DND-41 (cell line): Measurements from ENCODE around the gene KRTAP20-2.

Experiments
- ATAC-seq: fragments of 200-7000 bp; cut with Tn5 transposase; 3 replicates; pipeline ENCODE4 v1.9.1; 2021; ENCODE audit warnings: low read depth; ENCODE audit not compliant: insufficient read depth
- DNase-seq: peaks from one replicate; pipeline ENCODE4 v3.0.0-alpha.2; 2020
- H2AFZ ChIP-seq: 2 replicates; pipeline ENCODE4 v1.6.0; 2012; ENCODE audit warnings: low read depth, low read length
- H3K27ac ChIP-seq: 2 replicates; pipeline ENCODE4 v1.5.1; 2012; ENCODE audit warnings: low read length, inconsistent platforms
- H3K27me3 ChIP-seq: fragments of 200-600 bp; sonication (generic); 2 replicates; pipeline ENCODE4 v1.6.0; 2012; ENCODE audit warnings: low read length, mild to moderate bottlenecking, inconsistent platforms; ENCODE audit not compliant: insufficient read depth, poor library complexity
- H3K36me3 ChIP-seq: 2 replicates; pipeline ENCODE4 v1.5.1; 2012; ENCODE audit warnings: low read length, inconsistent platforms; ENCODE audit not compliant: insufficient read depth
- H3K4me1 ChIP-seq: 2 replicates; pipeline ENCODE4 v1.5.1; 2012; ENCODE audit warnings: mild to moderate bottlenecking, low read length; ENCODE audit not compliant: insufficient read depth
- H3K4me2 ChIP-seq: 2 replicates; pipeline ENCODE4 v1.6.0; 2012; ENCODE audit warnings: mild to moderate bottlenecking, moderate library complexity, low read length, inconsistent platforms; ENCODE audit not compliant: insufficient read depth
- H3K4me3 ChIP-seq, 2 experiments: fragments of 200-600 bp in 1 of 2; shearing (Covaris generic) in 1 of 2; 2 replicates each; pipeline ENCODE4 v1.5.1; 2012 to 2016; ENCODE audit warnings: inconsistent platforms in 2 of 2, low read length in 2 of 2, mild to moderate bottlenecking in 2 of 2, low read depth in 1 of 2, moderate library complexity in 1 of 2
- H3K79me2 ChIP-seq: 2 replicates; pipeline ENCODE4 v1.6.0; 2012; ENCODE audit warnings: low read length, inconsistent platforms; ENCODE audit not compliant: insufficient read depth
- H3K9ac ChIP-seq: 2 replicates; pipeline ENCODE4 v1.6.0; 2012; ENCODE audit warnings: low read depth, mild to moderate bottlenecking, inconsistent platforms, low read length, moderate library complexity
- H3K9me3 ChIP-seq: 2 replicates; pipeline ENCODE4 v1.5.1; 2012; ENCODE audit warnings: low read length, moderate library complexity, mild to moderate bottlenecking, inconsistent platforms; ENCODE audit not compliant: insufficient read depth, severe bottlenecking
- H4K20me1 ChIP-seq: 2 replicates; pipeline ENCODE4 v1.6.0; 2012; ENCODE audit warnings: low read length; ENCODE audit not compliant: insufficient read depth
- EZH2 ChIP-seq: IDR thresholded peaks from 3 replicates; pipeline ENCODE4 v1.6.1; 2012; ENCODE audit warnings: borderline replicate concordance, low read depth, mild to moderate bottlenecking, moderate library complexity, low read length, inconsistent platforms; ENCODE audit not compliant: severe bottlenecking
- TF ChIP-seq, protein P1 (sequence below): IDR thresholded peaks from 2 replicates; pipeline ENCODE4 v1.5.1; 2012; ENCODE audit warnings: borderline replicate concordance, low read length, moderate library complexity, mild to moderate bottlenecking; ENCODE audit not compliant: poor library complexity, severe bottlenecking; ENCODE audit errors: extremely low read depth

KRTAP20-2 gene

DNA sequence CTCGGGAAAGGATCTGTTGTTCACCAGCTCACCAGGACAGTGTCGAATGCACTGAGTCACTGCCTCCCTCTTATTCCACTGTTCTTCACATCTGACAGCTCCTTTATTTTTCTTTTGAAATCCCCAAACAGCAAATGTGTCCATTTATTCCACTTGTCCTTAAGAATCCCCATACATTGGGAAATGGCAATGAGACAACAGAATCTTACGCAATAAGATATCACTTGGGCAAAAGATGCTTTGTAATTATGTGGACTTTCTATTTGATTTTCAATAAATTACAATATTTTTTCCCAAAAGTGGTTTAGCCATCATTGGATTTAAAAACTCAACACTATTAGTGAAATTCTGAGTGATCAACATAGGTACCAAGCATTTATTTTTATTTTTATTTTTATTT lies 3.7 kb downstream of the KRTAP20-2 start:
- H3K79me2 ChIP-seq = no peaks in the 10 kb centered on the region
- no peak overlapping the region for H3K4me2 ChIP-seq
- H2AFZ ChIP-seq = no peak overlapping the region
- H3K9ac ChIP-seq = no peak overlapping the region
- no peaks in the 10 kb centered on the region for H3K27me3 ChIP-seq
- no peaks in the 10 kb centered on the region for H4K20me1 ChIP-seq
- no peaks in the 10 kb centered on the region for H3K4me1 ChIP-seq
- ATAC-seq (no peak), DNase-seq (no peak)
- H3K27ac ChIP-seq = no peak overlapping the region
- H3K9me3 ChIP-seq = no peaks in the 10 kb centered on the region
- TF ChIP-seq EZH2 = no peak
- H3K4me3 ChIP-seq = no peak overlapping the region
- H3K36me3 ChIP-seq = no peaks in the 10 kb centered on the region

DNA sequence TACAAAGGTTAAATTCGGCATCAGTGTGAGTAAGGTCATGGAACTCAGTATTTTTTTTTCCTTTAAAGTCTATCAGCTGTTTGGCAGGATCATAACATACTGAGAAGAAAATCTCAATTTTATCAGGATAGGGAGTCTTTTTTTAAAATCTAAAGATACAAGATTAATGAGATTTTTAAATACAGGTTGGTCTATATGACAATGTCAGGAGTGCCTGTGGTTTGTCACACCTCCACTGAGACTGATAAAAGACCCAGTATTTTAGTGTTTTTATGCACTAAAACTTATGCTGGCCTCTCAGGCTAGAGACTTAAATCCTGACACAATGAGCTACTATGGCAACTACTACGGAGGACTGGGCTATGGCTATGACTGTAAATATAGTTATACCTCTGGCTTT lies 7.6 kb downstream of the KRTAP20-2 start, which contains the start of gene KRTAP20-3:
Gene KRTAP20-3 (plus strand): TSS at position 301 of the 400 bp plus-strand sequence.
- H3K9me3 ChIP-seq = no peaks in the 10 kb centered on the region
- H3K9ac ChIP-seq = no peak within 1 kb of the TSS
- ATAC-seq = no peak
- no peak within 1 kb of the TSS for H2AFZ ChIP-seq
- no peaks in the 10 kb centered on the region for H3K36me3 ChIP-seq
- H3K4me1 ChIP-seq = no peaks in the 10 kb centered on the region
- no peaks in the 10 kb centered on the region for H3K79me2 ChIP-seq
- TF ChIP-seq, protein P1, sequence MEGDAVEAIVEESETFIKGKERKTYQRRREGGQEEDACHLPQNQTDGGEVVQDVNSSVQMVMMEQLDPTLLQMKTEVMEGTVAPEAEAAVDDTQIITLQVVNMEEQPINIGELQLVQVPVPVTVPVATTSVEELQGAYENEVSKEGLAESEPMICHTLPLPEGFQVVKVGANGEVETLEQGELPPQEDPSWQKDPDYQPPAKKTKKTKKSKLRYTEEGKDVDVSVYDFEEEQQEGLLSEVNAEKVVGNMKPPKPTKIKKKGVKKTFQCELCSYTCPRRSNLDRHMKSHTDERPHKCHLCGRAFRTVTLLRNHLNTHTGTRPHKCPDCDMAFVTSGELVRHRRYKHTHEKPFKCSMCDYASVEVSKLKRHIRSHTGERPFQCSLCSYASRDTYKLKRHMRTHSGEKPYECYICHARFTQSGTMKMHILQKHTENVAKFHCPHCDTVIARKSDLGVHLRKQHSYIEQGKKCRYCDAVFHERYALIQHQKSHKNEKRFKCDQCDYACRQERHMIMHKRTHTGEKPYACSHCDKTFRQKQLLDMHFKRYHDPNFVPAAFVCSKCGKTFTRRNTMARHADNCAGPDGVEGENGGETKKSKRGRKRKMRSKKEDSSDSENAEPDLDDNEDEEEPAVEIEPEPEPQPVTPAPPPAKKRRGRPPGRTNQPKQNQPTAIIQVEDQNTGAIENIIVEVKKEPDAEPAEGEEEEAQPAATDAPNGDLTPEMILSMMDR = no peak
- TF ChIP-seq EZH2 = no peak
- no peak within 1 kb of the TSS for H3K4me2 ChIP-seq
- no peaks in the 10 kb centered on the region for H3K27me3 ChIP-seq
- no peak within 1 kb of the TSS for H3K27ac ChIP-seq
- DNase-seq = no peak
- no peak within 1 kb of the TSS for H3K4me3 ChIP-seq
- H4K20me1 ChIP-seq = no peaks in the 10 kb centered on the region

DNA sequence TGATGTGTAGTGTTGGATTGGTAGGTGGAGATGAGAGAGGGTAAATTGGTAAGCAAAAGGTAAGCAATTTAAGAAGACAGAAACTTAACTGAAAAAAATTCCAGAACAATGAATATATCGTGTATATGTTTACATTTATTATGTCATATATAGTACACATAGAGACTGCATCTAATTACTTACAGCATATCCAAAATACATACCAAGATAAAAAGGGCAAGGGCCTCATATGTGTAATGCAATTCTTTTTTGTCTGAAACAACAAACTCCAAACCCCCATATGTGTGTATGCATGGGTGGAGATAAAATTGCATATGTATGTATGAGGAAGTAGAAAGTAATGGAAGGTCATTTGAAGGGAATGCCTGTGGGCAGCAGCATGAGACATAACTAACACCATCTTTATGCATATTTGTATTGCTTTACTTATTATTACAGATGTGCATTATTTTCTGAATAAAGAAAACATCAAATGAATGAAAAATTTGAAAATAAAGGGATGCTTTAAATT lies 12.0 kb downstream of the KRTAP20-2 start:
- ATAC-seq (no peak), DNase-seq (no peak)
- H3K4me2 ChIP-seq = no peak overlapping the region
- H4K20me1 ChIP-seq = no peaks in the 10 kb centered on the region
- no peaks in the 10 kb centered on the region for H3K36me3 ChIP-seq
- H3K27me3 ChIP-seq = no peaks in the 10 kb centered on the region
- no peaks in the 10 kb centered on the region for H3K9me3 ChIP-seq
- no peaks in the 10 kb centered on the region for H3K79me2 ChIP-seq
- TF ChIP-seq EZH2 = no peak
- TF ChIP-seq, protein P1 = no peak
- no peak overlapping the region for H2AFZ ChIP-seq
- no peak overlapping the region for H3K4me3 ChIP-seq
- H3K4me1 ChIP-seq = no peaks in the 10 kb centered on the region
- H3K9ac ChIP-seq = no peak overlapping the region
- H3K27ac ChIP-seq = no peak overlapping the region

DNA sequence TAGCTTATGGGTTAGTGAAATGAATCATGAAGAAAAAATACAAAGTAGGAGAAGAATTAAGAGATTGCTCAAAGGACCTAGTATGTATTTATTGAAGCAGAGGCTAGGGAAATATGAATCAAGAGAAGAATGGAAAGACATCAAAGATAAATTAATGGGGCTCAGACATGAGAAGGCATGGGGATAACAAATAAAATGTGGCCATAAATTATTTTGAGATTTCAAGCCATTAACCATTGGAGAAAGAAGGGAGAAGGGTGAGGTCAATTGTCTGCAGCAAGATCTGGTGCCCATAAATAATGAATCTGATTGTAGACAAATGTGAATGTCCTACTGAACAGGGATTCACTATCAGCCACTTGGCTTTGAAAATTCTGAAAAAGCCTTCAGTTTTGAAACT lies 17.9 kb downstream of the KRTAP20-2 start:
- no peak for DNase-seq
- Histone ChIP-seq H3K79me2 (no peaks in the 10 kb centered on the region), H3K27ac (no peak overlapping the region), H3K4me3 (no peak overlapping the region), H3K27me3 (no peaks in the 10 kb centered on the region), H3K4me1 (no peaks in the 10 kb centered on the region), H3K4me2 (no peak overlapping the region), H3K9me3 (no peaks in the 10 kb centered on the region), H3K36me3 (no peaks in the 10 kb centered on the region), H3K9ac (no peak overlapping the region), H2AFZ (no peak overlapping the region), H4K20me1 (no peaks in the 10 kb centered on the region)
- ATAC-seq = no peak
- TF ChIP-seq EZH2 = no peak
- TF ChIP-seq, protein P1 = no peak
